Stimulated activated CD4-positive, alpha-beta T cell treated with anti-CD3 and anti-CD28 coated beads, TNF-alpha, amount 100 ng/mL, for 48 hours (primary cell): ENCODE data around the gene GALNT9.

ENCODE experiments used
- DNase-seq, 3 donors: peaks; one replicate each; pipeline ENCODE4 v3.0.0-alpha.2; 2020; ENCODE audit warnings: low read depth in 3 of 3

GALNT9 gene

DNA sequence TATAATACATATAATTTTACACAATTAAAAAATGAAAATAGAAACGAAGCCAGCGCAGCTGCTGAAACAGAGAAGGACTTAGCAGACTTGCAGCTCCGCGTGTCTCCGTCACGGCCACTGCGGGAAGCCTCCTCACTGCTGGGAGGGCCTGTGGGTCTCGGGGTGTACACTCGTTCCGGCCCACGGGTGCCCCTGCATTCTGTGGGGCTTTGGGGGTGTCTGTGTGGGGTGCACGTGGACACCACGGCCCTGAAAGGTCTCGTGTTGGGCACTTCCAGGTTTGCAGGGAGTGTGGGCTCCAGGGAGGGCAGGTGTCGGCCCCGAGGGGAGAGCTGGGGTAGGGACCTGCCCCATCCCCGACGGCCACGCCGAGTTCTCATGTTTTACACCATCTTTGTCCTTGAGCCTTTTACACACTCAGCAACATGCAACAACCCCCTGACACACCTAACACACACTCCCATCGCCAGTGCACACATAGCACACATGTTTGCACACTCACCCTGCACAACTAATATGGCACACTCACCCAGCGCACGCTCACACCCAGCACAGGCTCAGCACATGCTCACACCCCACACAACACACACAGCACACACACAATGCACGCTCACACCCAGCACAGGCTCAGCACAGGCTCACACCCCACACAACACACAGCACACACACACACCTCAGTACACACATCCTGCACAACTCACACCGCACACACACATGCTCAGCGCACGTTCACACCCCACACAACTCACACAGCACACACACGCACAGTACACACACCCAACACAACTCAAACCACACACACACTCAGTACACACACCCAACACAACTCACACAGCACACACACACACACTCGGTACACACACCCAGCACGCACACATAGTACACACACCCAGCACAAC lies 148.5 kb downstream of the GALNT9 start:
- no peak for DNase-seq

DNA sequence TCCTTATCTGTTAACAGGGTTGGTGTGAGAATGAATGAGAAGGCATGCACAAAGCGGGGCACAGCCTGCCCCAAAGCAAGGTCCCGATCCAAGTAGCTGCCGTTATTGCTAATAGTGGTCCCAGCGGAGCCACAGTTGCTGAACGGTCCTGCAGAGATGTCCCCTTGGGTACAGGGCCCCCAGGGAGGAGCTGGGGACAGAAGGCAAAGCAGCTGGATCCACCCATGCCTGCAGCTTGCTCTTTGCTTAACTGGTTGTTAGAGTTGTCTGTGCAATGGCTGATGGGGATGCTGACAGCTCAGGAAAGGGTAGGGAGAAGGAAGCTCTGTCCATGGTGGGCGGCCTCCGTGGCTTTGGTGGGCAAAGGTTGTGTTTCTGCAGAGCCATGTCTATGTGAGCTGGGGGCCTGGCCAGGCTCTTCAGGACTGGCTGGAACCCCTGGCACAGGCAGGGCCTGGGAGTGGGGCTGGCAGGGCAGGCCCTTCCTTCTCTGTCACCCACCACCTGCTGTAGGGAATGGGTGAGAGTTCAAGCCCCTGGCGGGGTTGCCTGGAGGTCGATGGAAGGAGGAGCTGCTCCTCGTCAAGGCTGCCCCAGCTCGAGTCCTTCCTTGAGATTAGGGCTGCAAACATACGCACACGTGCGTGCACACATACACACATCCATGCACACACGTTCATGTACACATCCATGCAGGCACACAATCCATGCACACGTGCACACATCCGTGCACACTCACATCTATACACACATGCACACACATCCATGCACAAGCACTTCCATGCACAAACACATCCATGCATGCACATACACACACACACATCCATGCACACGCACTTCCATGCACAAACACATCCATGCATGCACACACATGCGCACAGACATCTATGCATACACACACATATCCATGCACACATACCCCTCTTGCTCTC lies 149.7 kb downstream of the GALNT9 start:
- DNase-seq: no peak

DNA sequence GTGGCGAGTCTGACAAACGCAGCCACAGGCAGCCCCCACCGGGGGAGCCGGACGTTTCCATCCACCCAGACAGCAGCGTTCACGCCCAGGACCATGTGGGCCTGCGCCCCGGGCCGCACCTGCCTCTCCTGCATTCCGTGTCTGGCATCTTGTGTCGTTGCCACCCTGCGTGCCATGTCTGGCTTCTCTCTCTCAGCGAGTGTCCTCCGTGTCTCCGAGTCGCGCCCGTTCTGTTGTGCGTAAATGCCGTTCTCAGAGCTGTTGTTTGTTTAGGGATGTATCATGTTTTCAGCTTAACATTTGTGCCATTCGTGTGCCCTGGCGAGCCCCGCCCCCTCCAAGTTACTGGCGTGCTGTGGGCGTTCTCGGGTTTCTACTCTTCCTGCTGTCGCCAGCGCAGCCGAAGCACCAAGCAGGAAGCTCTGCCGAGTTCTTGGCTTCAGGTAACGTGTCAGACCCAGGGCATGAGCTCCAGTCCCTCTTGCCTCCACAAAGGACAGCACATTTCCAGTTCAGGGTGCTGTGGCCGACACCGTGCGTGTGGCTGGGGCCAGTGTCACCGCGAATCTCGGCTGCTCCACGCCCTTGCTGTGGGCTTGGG lies 150.5 kb downstream of the GALNT9 start:
- no peak for DNase-seq

DNA sequence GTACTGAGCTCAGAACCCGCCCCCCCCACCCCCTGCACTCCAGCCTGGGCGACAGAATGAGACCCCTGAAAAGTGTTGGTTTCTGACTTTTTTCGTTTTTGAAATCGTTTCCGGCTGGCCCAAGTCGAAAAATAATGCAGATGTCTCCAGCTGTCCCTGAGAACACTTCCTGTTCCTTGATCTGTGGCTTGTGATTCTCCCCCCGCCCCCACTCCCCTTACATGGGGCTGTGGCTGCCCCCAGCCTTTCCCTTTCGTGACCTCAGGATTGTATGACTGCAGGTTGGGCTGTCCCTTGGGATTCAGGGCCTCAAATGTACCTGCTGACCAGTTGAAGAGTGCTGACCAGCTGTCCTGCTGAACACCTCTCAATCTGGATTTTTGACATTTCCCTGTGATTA lies 151.1 kb downstream of the GALNT9 start:
- no peak for DNase-seq

DNA sequence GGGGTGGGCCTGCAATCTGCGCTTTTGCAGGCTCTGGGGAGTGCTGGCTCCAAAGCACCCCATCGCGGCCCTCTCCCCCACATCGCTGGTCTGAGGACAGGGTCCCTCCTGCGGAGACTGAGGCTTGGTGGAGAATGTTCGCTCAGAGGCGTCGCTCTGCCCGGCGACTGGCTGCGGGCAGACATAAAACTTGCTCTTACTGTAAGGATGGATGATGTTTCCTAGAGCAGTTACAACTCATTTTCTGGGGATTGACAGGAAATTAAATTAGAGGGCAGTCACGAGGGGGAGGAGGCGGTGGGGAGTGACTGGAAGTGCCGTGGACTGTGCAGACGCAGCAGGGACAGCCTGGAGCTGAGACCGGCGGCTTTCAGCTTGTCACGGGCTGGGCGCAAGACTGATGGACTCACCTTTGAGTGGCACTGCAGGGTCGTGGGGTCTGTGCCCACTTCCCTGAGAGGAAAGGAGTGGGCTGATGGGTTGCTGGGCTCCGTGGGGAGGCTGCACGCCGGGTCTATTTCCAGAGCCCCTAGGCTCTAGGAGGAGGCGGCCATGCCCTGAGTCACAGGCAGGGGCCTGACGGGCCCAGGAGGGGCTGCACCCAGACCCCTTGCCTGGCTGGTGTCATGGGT lies 152.4 kb downstream of the GALNT9 start:
- no peak for DNase-seq

DNA sequence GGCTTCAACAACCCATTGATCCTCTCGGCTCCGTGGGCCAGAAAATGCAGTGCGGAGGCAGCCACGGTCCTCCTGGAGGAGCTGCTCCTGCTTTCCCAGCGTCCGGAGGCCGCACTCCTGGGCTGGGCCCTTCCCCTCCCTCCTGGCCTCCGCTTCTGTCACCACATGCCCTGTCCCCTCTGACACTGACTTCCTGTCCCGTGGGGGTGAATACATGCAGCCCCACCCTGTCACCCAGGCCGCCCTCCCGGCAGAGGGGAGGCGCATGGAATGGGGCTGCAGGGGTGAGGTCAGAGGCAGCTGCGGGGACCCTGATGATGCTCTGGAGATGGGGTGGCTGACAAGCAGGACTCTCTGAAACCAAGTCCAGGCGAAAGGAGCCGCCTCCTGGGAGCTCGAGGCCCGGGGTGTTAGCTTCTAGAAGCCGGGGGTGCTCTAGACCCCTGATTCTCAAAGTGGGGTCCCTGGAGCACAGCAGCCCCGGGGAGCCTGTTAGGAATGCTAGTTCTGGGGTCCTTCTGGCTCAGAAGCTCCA lies 152.9 kb downstream of the GALNT9 start:
- DNase-seq: no peak

DNA sequence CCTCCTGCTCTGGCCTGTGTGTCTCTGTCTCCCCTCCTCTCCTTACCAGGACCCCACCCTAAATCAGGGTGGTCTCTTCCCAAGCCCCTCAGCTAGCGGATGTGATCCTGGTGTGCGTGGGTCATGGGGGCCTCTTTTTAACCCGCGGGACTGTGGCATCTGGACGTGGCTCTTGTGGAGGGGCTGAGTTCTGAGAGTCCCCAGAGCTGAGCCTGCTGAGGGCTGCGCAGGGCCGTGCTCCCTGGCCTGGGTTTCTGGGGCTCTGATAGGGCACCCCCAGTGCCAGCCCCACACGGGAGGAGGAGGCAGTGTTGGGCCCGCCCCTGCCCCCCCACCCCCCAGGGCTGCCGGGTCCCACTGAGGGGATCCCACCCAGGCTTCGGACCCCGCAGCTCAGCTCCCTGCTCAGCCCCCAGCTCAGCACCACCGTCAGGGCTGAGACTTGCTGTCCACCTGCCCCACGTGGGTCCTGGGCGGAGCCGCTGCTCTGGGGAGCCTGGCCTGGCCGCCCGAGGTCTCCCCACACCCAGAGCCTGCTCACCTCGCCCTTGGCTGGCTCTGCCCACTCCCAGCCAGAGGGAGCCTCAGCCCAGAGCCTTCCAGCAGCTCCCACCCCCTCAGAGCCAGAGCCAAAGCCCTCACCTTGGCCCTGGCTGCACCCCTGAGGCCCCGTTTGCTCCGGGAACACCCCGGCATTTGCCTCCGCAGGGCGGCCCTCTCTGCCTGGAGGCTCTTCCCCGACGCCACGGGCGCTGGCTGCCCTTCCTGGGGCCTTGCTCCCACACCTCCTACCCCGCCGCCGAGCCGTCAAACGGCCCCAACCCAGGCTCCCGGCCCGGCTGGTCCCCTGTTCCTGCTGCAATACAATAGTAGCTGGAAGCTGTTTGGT lies 153.6 kb downstream of the GALNT9 start:
- DNase-seq: no peak

DNA sequence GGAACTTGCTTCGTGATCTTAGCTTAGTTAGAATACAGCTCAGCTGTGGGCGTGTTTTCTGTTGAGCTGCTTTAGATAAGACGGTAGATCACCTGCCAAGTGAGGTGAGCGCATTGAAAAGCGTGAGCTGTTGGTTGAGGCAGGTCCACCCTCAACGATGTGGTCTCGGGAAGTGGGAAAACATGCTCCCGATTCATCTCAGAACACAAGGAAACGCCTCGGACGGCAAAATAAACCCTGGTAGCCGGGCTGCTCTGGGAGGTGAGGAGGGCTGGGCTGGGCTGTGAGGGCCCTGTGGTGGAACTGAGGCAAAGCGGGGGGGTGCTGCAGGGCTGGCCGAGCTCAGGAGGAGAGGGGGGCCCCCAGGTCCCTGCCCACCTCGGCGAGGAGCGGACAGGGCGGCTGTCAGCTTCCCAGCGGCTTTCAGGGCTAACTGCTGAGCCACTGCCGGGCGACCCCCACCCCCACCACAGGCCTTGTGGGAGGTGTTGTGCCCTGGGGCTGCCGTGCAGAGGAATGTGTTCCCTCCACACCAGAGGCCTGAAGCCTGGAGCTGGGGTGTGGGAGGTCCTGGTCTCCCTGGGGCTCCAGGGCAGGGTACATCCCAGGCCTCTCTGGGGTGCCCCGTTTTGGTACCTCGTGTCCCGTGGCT lies 154.4 kb downstream of the GALNT9 start:
- no peak for DNase-seq

DNA sequence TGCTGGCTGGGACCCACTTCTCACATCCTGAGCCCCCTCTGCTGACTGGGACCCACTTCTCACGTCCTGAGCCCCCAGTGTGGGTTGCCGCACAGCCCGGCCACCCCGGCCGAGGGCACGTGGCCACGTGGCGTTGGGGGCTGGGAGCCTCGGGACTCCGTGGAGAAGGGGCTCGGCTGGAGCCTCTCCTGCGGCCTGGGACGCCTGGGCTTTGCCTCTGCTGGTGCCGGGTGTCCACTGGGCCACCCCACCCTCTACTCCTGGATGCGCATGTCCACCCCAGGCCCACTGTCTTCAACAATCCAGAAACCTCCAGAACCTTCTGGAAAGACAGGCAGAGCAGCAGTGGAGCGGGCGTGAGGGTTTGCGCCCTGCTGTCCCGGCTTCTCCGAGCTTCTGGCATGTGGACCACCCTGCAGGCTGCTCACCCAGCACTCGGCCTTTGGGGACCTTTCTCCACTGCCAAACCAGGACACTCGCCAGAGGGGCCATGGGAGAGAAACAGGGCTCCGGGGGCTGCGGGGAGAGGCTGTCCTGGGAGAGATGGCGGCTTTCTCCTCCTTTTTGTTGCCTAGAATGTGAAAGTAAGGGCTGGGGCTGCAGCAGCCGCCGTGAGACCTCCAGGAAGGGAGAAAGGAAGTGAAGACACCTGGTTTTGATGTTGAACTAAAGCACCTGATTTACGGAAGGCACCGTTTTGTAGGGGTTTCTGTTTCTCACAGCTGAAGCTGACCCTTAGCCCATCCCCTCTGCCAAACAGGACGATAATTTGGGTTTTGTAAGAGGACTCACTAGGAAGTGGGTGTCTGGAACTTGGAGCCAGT lies 155.2 kb downstream of the GALNT9 start:
- no peak for DNase-seq

DNA sequence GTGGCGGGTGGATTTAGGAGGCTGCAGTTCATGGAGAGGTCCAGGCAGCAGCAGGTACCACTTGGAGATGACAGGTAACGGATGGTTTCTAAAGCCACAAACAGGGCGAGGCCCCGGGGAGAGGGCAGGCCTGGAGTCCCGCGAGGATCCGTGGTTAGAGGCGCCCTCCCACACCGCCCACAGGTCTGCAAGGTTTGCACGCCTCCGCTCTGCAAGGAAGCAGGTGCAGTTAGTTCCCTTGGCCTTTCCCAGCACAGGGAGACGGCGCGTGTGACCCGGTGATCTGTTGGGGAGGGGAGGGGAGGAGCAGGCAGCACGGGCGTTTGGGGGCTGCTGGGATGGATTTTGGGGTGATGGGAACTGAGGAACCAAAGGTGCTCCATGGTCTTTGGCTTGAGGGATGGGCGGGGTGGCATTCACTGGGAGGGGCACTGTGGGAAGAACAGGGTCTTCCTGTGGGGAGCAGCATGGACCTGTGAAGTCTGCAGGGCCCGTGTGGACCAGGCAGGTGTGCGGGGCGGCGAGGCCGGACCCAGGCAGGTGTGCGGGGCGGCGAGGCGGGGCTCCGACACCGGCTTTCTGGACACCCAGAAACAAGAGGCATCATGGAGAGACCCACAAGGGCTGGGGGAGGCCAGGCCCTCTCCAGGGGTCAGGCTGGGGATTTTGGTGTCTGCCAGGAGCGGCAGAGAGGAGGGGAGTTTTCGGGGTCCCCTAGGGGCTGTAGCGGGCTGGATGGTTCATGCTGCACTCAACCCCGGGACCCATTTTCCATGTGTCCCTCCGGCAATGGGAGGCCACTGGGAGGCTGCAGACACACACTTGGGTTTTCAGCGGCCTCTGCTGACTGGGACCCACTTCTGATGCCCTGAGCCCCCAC lies 156.0 kb downstream of the GALNT9 start:
- no peak for DNase-seq

DNA sequence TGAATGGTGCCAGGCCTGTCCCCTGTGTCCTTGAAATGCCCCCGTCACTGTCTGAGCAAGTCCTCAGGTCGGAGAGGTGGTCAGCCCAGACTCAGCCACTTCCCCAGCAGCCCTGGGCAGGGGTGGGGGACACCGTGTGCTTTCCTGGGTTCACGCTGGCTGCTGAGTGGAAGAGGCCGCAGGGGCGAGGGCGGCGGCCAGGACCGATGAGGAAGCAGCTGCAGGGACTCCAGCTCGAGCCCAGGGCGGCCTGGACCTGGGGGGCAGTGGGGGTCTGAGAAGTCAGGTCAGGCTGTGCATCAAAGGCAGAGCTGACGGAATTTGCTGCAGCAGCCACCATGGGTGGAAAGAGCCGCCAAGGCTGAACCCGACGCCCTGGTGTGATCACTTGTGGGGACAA lies 156.8 kb downstream of the GALNT9 start:
- no peak for DNase-seq

DNA sequence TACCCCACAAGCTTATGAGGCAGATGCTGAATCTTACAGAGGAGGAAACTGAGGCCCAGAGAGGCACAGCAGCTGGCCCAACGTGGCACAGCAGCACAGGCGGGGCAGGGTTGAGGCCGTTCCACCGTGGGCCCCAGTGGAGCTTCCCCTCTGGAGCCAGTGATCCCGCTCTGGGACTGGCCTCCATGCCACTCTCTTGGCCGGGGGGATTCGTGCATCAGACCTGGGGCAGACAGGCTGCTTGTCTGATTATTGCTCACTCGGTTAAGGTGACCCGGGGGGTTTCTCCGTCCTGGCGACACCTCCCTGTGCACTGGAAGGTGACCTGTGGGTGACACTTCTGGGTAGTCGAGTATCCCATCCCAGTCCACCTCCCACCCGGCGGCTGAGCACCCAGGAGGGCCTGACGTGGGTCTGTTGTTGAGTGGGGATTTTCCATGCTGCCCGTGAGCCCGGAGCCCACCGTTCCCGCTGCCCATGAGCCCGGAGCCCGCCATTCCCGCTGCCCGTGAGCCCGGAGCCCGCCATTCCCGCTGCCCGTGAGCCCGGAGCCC lies 157.3 kb downstream of the GALNT9 start:
- DNase-seq: no peak

DNA sequence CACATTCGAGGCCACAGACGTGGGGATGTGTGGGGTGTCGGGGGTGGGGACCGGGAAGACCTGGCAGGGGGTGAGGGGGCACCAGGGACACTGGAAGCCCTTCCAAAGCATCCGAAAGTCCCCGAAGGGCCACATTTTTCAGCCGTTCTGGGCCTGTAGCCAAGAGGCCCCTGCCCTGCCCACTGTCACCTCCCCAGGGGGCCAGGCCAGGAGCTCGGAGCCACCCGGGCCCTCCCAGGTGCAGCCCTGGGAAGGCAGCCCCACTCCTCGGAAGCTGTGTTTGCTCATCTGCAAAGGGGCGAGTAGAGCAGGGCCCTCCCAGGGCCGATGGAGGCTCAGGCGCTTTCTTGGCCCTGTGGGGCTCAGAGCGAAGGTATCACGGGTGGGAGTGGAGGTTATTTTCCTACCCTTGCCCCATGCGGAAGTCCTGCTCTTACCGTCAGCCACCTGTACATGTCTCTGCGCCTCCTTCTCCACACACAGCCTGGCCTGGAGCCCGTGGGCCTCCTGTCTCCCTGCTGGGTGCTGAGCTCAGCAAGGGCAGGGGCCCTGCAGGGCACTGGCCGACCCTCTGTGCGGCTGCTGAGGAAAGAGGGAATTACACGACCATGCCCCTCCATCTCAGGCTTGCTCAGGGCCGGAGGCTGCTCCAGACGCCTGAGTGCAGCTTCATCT lies 158.0 kb downstream of the GALNT9 start:
- DNase-seq: no peak

DNA sequence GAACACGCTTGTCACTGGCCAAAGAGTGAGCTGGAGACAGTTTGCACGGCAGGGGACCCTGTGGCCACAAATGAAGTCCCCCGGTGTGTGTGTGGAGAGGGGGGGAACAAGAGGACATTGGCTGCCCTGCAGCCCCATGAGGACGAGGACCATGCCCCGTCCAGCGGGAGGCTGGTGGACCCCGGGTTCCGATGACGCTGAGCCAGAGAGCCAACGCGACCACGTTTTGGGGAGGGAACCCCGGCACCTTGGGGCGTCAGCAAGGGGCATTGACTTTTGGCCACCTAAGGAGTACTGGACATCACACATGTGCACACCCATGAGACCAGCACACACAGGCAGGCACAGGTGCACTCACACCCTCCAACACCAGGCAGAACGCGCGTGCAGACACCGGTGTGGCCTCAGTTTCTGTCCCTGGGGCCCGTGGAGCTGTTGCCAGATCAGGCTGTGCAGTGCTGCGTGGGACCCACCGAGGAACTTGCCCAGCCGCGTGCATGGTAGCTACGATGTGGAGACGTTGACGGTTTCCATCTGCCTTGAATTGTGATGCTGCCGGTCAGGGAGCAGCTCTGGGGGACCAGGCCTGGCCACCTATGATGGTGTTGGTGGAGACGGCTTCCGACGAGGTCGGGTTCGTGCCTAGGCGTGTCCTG lies 158.6 kb downstream of the GALNT9 start:
- no peak for DNase-seq

DNA sequence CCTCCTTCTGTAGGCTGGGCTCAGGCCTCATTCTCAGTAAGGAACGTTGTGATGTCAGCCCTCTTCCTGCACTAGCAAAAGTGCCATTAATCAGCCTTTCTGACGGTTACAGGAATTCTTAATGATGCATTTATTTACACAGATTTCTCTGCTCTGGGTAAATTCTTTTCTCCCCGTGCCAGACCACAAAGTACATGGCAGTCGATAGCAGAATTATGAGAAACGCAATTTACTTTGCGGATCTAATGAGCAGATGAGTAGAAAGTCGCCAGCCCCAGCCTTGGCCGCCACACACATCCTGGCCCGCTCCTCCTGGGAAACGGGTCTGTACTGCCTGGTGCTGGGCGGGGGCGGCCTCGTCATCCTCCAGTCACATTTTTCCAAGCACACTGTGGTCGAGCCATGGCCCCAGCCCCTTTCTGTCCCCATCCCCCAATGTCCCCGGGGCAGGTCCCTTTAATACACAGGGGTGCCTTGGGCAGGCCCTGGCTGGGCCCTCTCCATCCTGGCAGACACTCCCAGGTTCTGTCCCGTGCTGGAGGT lies 159.2 kb downstream of the GALNT9 start:
- no peak for DNase-seq

DNA sequence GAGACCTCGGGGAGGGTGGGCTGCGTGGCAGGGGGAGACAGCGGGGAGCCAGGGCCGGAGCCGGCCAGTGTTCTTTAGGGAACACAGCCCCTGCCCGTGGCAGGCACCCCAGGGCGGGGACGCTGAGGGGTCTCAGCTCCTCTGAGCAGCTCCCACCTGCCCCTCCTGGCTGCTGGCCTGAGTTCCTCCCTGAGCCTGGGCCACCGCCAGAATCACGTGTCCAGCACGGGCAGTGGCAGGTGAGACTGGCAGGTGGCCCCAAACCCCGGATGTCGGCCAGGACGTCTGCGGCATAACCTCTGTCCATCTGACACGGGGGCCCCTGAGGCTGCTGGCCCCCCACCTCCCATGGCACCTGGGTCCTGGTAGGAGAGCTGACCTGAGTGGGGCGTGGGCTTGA lies 160.0 kb downstream of the GALNT9 start:
- no peak for DNase-seq
